ENCODE data around the gene MRTO4. TPM values are rescaled to one million over a fixed set of nuclear protein-coding genes. Genes with fewer than 3 reads are reported as not detected.
"Not testable (repeated sequence)": the region's sequence is repeated elsewhere in the genome, so short reads cannot be mapped to it uniquely, and the experiment has no call there.

Gene MRTO4
- total and polyA plus RNA-seq, 12 donors = 16.6 to 64.0 (median 29.8) TPM

GRCh38 chr1:19274636-19275035 lies 23.0 kb downstream of the MRTO4 start:
- Histone ChIP-seq H3K9me3 (replicated peaks in 1 of 3) (no peaks in the 10 kb centered on the region), H3K27ac (no peak overlapping the region), H3K4me3 (no peak overlapping the region), H3K36me3 (replicated peaks in 1 of 2) (no peaks in the 10 kb centered on the region), H3K27me3 (no peaks in the 10 kb centered on the region), H3K4me1 (replicated peaks in 1 of 2) (no peaks in the 10 kb centered on the region)
- intact Hi-C loops (cut with DNase I) = no loop called here
- DNase-seq = no peak
- 87 to 95% (median 90%) methylated on average over 5 of the region's 5 CpGs for WGBS, 4 donors
- TF ChIP-seq, protein P1, sequence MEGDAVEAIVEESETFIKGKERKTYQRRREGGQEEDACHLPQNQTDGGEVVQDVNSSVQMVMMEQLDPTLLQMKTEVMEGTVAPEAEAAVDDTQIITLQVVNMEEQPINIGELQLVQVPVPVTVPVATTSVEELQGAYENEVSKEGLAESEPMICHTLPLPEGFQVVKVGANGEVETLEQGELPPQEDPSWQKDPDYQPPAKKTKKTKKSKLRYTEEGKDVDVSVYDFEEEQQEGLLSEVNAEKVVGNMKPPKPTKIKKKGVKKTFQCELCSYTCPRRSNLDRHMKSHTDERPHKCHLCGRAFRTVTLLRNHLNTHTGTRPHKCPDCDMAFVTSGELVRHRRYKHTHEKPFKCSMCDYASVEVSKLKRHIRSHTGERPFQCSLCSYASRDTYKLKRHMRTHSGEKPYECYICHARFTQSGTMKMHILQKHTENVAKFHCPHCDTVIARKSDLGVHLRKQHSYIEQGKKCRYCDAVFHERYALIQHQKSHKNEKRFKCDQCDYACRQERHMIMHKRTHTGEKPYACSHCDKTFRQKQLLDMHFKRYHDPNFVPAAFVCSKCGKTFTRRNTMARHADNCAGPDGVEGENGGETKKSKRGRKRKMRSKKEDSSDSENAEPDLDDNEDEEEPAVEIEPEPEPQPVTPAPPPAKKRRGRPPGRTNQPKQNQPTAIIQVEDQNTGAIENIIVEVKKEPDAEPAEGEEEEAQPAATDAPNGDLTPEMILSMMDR (IDR thresholded peaks at IDR 0.05) = no peak
- no peak for TF ChIP-seq POLR2A (IDR thresholded peaks at IDR 0.05)

GRCh38 chr1:19283891-19284290 lies 32.3 kb downstream of the MRTO4 start:
- no peak for DNase-seq
- H3K27me3 ChIP-seq = no peaks in the 10 kb centered on the region
- H3K4me3 ChIP-seq = no peak overlapping the region
- peaks cover 0 to 1% of the 10 kb centered on the region in 2 donors for H3K4me1 ChIP-seq (replicated peaks in 1 of 2)
- TF ChIP-seq, protein P1 (IDR thresholded peaks at IDR 0.05) = no peak
- TF ChIP-seq POLR2A (IDR thresholded peaks at IDR 0.05) = no peak
- whole genome bisulfite sequencing, 4 donors = 92 to 97% (median 97%) methylated on average over 9 of the region's 9 CpGs
- intact Hi-C loops (cut with DNase I) = no loop called here
- no peak overlapping the region for H3K27ac ChIP-seq
- no peaks in the 10 kb centered on the region for H3K9me3 ChIP-seq (replicated peaks in 1 of 3)
- no peaks in the 10 kb centered on the region for H3K36me3 ChIP-seq (replicated peaks in 1 of 2)

GRCh38 chr1:19284881-19285280 lies 33.3 kb downstream of the MRTO4 start:
- DNase-seq = no peak
- Histone ChIP-seq H3K36me3 (replicated peaks in 1 of 2) (no peaks in the 10 kb centered on the region), H3K9me3 (replicated peaks in 1 of 3) (no peaks in the 10 kb centered on the region), H3K4me1 (replicated peaks in 1 of 2) (peaks cover 0 to 8% of the 10 kb centered on the region in 2 donors), H3K4me3 (no peak overlapping the region), H3K27me3 (no peaks in the 10 kb centered on the region), H3K27ac (no peak overlapping the region)
- 90 to 97% (median 95%) methylated on average over 8 of the region's 8 CpGs for WGBS, 4 donors
- TF ChIP-seq POLR2A (IDR thresholded peaks at IDR 0.05) = no peak
- TF ChIP-seq, protein P1 (IDR thresholded peaks at IDR 0.05) = no peak
- intact Hi-C loops (cut with DNase I) = no loop called here

- H3K27me3 ChIP-seq; DNase-seq; intact Hi-C loops (cut with DNase I); H3K9me3 ChIP-seq (replicated peaks in 1 of 3); H3K4me1 ChIP-seq (replicated peaks in 1 of 2); H3K4me3 ChIP-seq; H3K27ac ChIP-seq; H3K36me3 ChIP-seq (replicated peaks in 1 of 2): not testable (repeated sequence)
- 89 to 100% (median 96%) methylated on average over 3 of the region's 3 CpGs for WGBS, 4 donors
Measured at GRCh38 chr1:19285366-19285765, 33.8 kb downstream of the MRTO4 start.

DNA sequence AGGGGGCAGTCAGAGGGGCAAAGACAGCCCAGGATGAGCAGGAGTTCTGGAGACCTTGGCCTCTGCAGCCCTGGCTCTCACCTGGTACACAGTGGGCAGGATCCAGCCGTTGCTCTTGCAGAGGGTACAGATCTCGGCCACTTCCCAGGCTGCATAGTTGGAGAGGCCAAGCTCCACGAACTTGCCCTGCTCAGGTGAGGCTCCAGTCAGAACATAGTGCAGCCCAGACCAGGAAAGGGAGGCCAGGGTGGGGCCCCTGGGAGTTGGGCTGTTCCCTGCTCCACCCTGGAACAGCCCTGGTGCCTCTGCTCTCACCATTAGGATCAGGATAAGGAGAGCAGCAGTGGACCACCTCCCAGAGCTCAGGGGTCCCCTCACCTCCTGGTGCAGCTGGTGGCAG lies 34.2 kb downstream of the MRTO4 start:
- WGBS, 4 donors = 73 to 100% (median 81%) methylated on average over 1 to 3 of the region's 3 CpGs
- H3K27me3 ChIP-seq; DNase-seq; H3K9me3 ChIP-seq (replicated peaks in 1 of 3); H3K36me3 ChIP-seq (replicated peaks in 1 of 2); H3K27ac ChIP-seq; H3K4me1 ChIP-seq (replicated peaks in 1 of 2); H3K4me3 ChIP-seq; intact Hi-C loops (cut with DNase I): not testable (repeated sequence)
